Smooth muscle cell (in vitro differentiated cells): ENCODE data around the gene FSIP2. TPM values are rescaled to one million over a fixed set of nuclear protein-coding genes. Genes with fewer than 3 reads are reported as not detected.
A peak's percentile ranks its signal among the peaks of the same experiment; 100 is the strongest.

Experiments used
- DNase-seq: peaks from one replicate; lab custom pipeline; 2025; ENCODE audit not compliant: unreplicated experiment; lab: John Stamatoyannopoulos, UW
- H2AFZ ChIP-seq: fragments of 200-600 bp; sonication (generic); 2 replicates; pipeline ENCODE4 v1.6.0; 2016; ENCODE audit warnings: antibody characterized with exemption, low read depth, mild to moderate bottlenecking
- H3F3A ChIP-seq: fragments of 200-600 bp; sonication (generic); 2 replicates; pipeline ENCODE4 v1.6.0; 2017; ENCODE audit warnings: antibody characterized with exemption, low read depth
- H3K27ac ChIP-seq: fragments of 200-600 bp; sonication (generic); 2 replicates; pipeline ENCODE4 v1.5.1; 2016; ENCODE audit warnings: low read depth, mild to moderate bottlenecking
- H3K27me3 ChIP-seq: fragments of 200-600 bp; sonication (generic); 2 replicates; pipeline ENCODE4 v1.6.1; 2016; ENCODE audit warnings: low read depth, mild to moderate bottlenecking
- H3K36me3 ChIP-seq: fragments of 200-600 bp; sonication (generic); 2 replicates; pipeline ENCODE4 v1.5.1; 2016; ENCODE audit warnings: low read depth
- H3K4me1 ChIP-seq: fragments of 200-600 bp; sonication (generic); 2 replicates; pipeline ENCODE4 v1.5.1; 2016; ENCODE audit warnings: low read depth
- H3K4me2 ChIP-seq: fragments of 200-600 bp; sonication (generic); 2 replicates; pipeline ENCODE4 v1.6.0; 2016; ENCODE audit warnings: mild to moderate bottlenecking
- H3K4me3 ChIP-seq: fragments of 200-600 bp; sonication (generic); 2 replicates; pipeline ENCODE4 v1.5.1; 2016; ENCODE audit warnings: mild to moderate bottlenecking
- H3K79me2 ChIP-seq: fragments of 200-600 bp; sonication (generic); 2 replicates; pipeline ENCODE4 v1.6.0; 2016; ENCODE audit warnings: low read depth, mild to moderate bottlenecking
- H3K9ac ChIP-seq: fragments of 200-600 bp; sonication (generic); 2 replicates; pipeline ENCODE4 v1.6.0; 2016; ENCODE audit warnings: low read depth
- H3K9me3 ChIP-seq: fragments of 200-600 bp; sonication (generic); replicated peaks from 2 replicates; pipeline ENCODE4 v1.5.1; 2016; ENCODE audit warnings: low read depth
- H4K20me1 ChIP-seq: fragments of 200-600 bp; sonication (generic); 2 replicates; pipeline ENCODE4 v1.6.0; 2016; ENCODE audit warnings: low read depth
- CTCF ChIP-seq: fragments of 200-600 bp; sonication (generic); IDR thresholded peaks from 2 replicates; pipeline ENCODE4 v1.5.1; 2017; ENCODE audit warnings: borderline replicate concordance, mild to moderate bottlenecking, antibody characterized with exemption; ENCODE audit not compliant: insufficient read depth, poor library complexity, severe bottlenecking
- WGBS: methylation state at CpG from one replicate; pipeline ENCODE4 v1.1.7; 2016; ENCODE audit warnings: low lambda C conversion rate; 5-methylcytosine and 5-hydroxymethylcytosine counted together
- polyA plus RNA-seq: library from polyadenylated mRNA; unstranded; fragments of >200 nt; fragmentation: Nextera tagmentation; extraction: Ambion mirVana; gene quantifications from 2 replicates; pipeline ENCODE4 v1.2.1, GENCODE V29; 2016
- total RNA-seq: library from RNA; depleted of rRNA; stranded (reverse); fragments of >200 nt; gene quantifications from 2 replicates; pipeline ENCODE4 v1.2.3, GENCODE V29; 2014

The FSIP2 gene
- total and polyA plus RNA-seq, 2 experiments from 2014 or later = 1.9 to 6.0 TPM

- TF ChIP-seq CTCF = no peak
- no peaks in the 10 kb centered on the region for H3K27me3 ChIP-seq
- no peak for DNase-seq
- H3K79me2 ChIP-seq = no peaks in the 10 kb centered on the region
- H2AFZ ChIP-seq = no peak overlapping the region
- H3F3A ChIP-seq = no peaks in the 10 kb centered on the region
- H3K9me3 ChIP-seq = no peaks in the 10 kb centered on the region
- no peak overlapping the region for H3K9ac ChIP-seq
- peak overlapping the region; percentile 48 for H3K27ac ChIP-seq
- H4K20me1 ChIP-seq = no peaks in the 10 kb centered on the region
- WGBS = 93% methylated on average over 2 of the region's 2 CpGs
- no peaks in the 10 kb centered on the region for H3K36me3 ChIP-seq
- H3K4me2 ChIP-seq = peak overlapping the region; percentile 34
- no peak overlapping the region for H3K4me3 ChIP-seq
- peaks cover 5% of the 10 kb centered on the region for H3K4me1 ChIP-seq
These were observed 48.9 kb downstream of the FSIP2 start for GRCh38 chr2:185787227-185788145.

- no peak overlapping the region for H3K9ac ChIP-seq
- 90% methylated on average over 2 of the region's 2 CpGs for WGBS
These were observed 51.8 kb downstream of the FSIP2 start for GRCh38 chr2:185790361-185790760.

GRCh38 chr2:185793532-185794345, 55.1 kb downstream of the FSIP2 start:
- Histone ChIP-seq H3K27ac (no peak overlapping the region), H3K4me3 (no peak overlapping the region), H3K9me3 (no peaks in the 10 kb centered on the region), H3K4me2 (no peak overlapping the region), H3F3A (no peaks in the 10 kb centered on the region), H4K20me1 (no peaks in the 10 kb centered on the region), H3K27me3 (no peaks in the 10 kb centered on the region), H3K79me2 (no peaks in the 10 kb centered on the region), H3K9ac (no peak overlapping the region), H3K4me1 (no peaks in the 10 kb centered on the region), H2AFZ (no peak overlapping the region), H3K36me3 (no peaks in the 10 kb centered on the region)
- no peak for TF ChIP-seq CTCF
- no peak for DNase-seq
- 85% methylated on average over 7 of the region's 7 CpGs for WGBS

More at GRCh38 chr2:185790361-185790760, 51.8 kb downstream of the FSIP2 start:
- no peaks in the 10 kb centered on the region for H3K27me3 ChIP-seq
- H2AFZ ChIP-seq = no peak overlapping the region
- no peaks in the 10 kb centered on the region for H3K9me3 ChIP-seq
- no peak overlapping the region for H3K4me3 ChIP-seq
- H3K27ac ChIP-seq = no peak overlapping the region
- no peaks in the 10 kb centered on the region for H4K20me1 ChIP-seq
- peaks cover 5% of the 10 kb centered on the region for H3K4me1 ChIP-seq
- no peaks in the 10 kb centered on the region for H3K79me2 ChIP-seq
- H3K36me3 ChIP-seq = no peaks in the 10 kb centered on the region
- DNase-seq = no peak
- TF ChIP-seq CTCF = no peak
- H3K4me2 ChIP-seq = no peak overlapping the region
- no peaks in the 10 kb centered on the region for H3F3A ChIP-seq
